K562 (cell line): ENCODE results near the gene TIFAB. TPM values are rescaled to one million over a fixed set of nuclear protein-coding genes. Genes with fewer than 3 reads are reported as not detected.

Experiments used
- BRCA1 ChIP-seq, 2 experiments: fragments of 450-650 bp in 1 of 2; sonication (generic) in 1 of 2; formaldehyde crosslinking in 1 of 2; IDR thresholded peaks; 2 replicates each; pipeline versions ENCODE4 v1.5.0 to v1.6.1; 2017 to 2020; ENCODE audit warnings: mild to moderate bottlenecking in 1 of 2, missing genetic modification reagents in 1 of 2
- CC2D1A ChIP-seq: fragments of 450-650 bp; IDR thresholded peaks from 2 replicates; pipeline ENCODE4 v1.6.1; 2017; ENCODE audit warnings: mild to moderate bottlenecking
- COPS2 ChIP-seq: fragments of 450-650 bp; conservative IDR thresholded peaks from 2 replicates; pipeline ENCODE4 v1.6.1; 2016; ENCODE audit warnings: mild to moderate bottlenecking, moderate library complexity
- ESRRA ChIP-seq: fragments of 450-650 bp; IDR thresholded peaks from 2 replicates; pipeline ENCODE4 v1.6.1; 2014; ENCODE audit warnings: low read depth, mild to moderate bottlenecking, moderate library complexity, borderline replicate concordance
- GTF2E2 ChIP-seq: fragments of 200-800 bp; sonication (Bioruptor generic); IDR thresholded peaks from 2 replicates; pipeline ENCODE4 v1.6.1; 2016; ENCODE audit warnings: missing genetic modification characterization, missing compliant biosample characterization
- MYC ChIP-seq, 2 experiments: fragments of 250-450 bp in 1 of 2; sonication (Bioruptor Pico) in 1 of 2; IDR thresholded peaks; 2 replicates each; pipeline versions ENCODE4 v1.5.1 to v1.6.1; 2012 to 2021; ENCODE audit warnings: low read depth in 2 of 2, borderline replicate concordance in 1 of 2, improper control_type of control experiment in 1 of 2, low read length in 1 of 2, mild to moderate bottlenecking in 1 of 2, moderate library complexity in 1 of 2
- PHB2 ChIP-seq: fragments of 450-650 bp; IDR thresholded peaks from 2 replicates; pipeline ENCODE4 v1.6.1; 2017; ENCODE audit warnings: low read depth
- POLR3G ChIP-seq: IDR thresholded peaks from 2 replicates; pipeline ENCODE4 v1.6.1; 2011; ENCODE audit not compliant: insufficient read length, insufficient replicate concordance; ENCODE audit errors: extremely low read depth
- RB1 ChIP-seq: fragments of 450-650 bp; IDR thresholded peaks from 2 replicates; pipeline ENCODE4 v1.6.1; 2017; ENCODE audit warnings: low read depth, mild to moderate bottlenecking
- SRSF1 ChIP-seq: fragments of 200-400 bp; formaldehyde crosslinking; IDR thresholded peaks from 2 replicates; pipeline ENCODE4 v1.6.1; 2017; ENCODE audit warnings: mild to moderate bottlenecking, low read depth, low read length, moderate library complexity
- STAG1 ChIP-seq: sonication (generic); formaldehyde crosslinking; IDR thresholded peaks from 2 replicates; pipeline ENCODE4 v1.5.0; 2020; ENCODE audit warnings: missing genetic modification reagents, borderline replicate concordance
- ZBTB7A ChIP-seq: IDR thresholded peaks from 2 replicates; pipeline ENCODE4 v1.6.1; 2011; ENCODE audit warnings: low read depth, mild to moderate bottlenecking, low read length, moderate library complexity, borderline replicate concordance; ENCODE audit not compliant: control insufficient read depth
- ZFX ChIP-seq: sonication (generic); formaldehyde crosslinking; IDR thresholded peaks from 2 replicates; pipeline ENCODE4 v1.8.0; 2022; ENCODE audit warnings: mild to moderate bottlenecking, missing genetic modification reagents, moderate library complexity
- ZNF121 ChIP-seq: sonication (generic); formaldehyde crosslinking; conservative IDR thresholded peaks from 2 replicates; pipeline ENCODE4 v1.8.0; 2022; ENCODE audit warnings: missing genetic modification reagents
- ZNF41 ChIP-seq: fragments of 250-450 bp; sonication (Bioruptor Pico); conservative IDR thresholded peaks from 2 replicates; pipeline ENCODE4 v1.4.0; 2020; ENCODE audit warnings: mild to moderate bottlenecking
- ZNF561 ChIP-seq: fragments of 450-650 bp; formaldehyde crosslinking; conservative IDR thresholded peaks from 2 replicates; pipeline ENCODE4 v1.4.0; 2020; ENCODE audit warnings: mild to moderate bottlenecking, moderate library complexity
- ZNF780A ChIP-seq: fragments of 250-450 bp; sonication (Bioruptor Pico); IDR thresholded peaks from 2 replicates; pipeline ENCODE4 v1.5.0; 2021; ENCODE audit warnings: mild to moderate bottlenecking
- ZNF830 ChIP-seq: fragments of 250-450 bp; sonication (Bioruptor Pico); IDR thresholded peaks from 2 replicates; pipeline ENCODE4 v1.5.0; 2021; ENCODE audit warnings: mild to moderate bottlenecking
- polyA plus RNA-seq, 8 experiments: library from polyadenylated mRNA; depleted of rRNA in 4 of 8; stranded (reverse) in 5 of 8; unstranded in 3 of 8; fragments of >200 nt; fragmentation: Nextera tagmentation in 2 of 8; fragmentation: Illumina TruSeq in 1 of 8; extraction: Ambion mirVana in 2 of 8; extraction: Trizol in 1 of 8; gene quantifications; 2 replicates each; pipeline versions ENCODE4 v1.2.1 to v1.2.3, GENCODE V29; 2011 to 2014; ENCODE audit warnings: inconsistent platforms in 1 of 8, missing spikeins in 1 of 8
- total RNA-seq, 7 experiments: library from RNA; depleted of rRNA in 6 of 7; stranded (reverse); fragments of >200 nt in 6 of 7; fragmentation: Illumina TruSeq in 2 of 7; extraction: Trizol in 2 of 7; gene quantifications; 2 replicates each; pipeline versions ENCODE4 v1.2.1 to v1.2.3, GENCODE V29; 2011 to 2021; ENCODE audit warnings: low replicate concordance in 1 of 7
- TF ChIP-seq, protein P1 (sequence below), 3 experiments: IDR thresholded peaks in 2 of 3; conservative IDR thresholded peaks in 1 of 3; 2 replicates each; pipeline ENCODE4 v1.5.1; 2011 to 2012; ENCODE audit warnings: low read length in 3 of 3, mild to moderate bottlenecking in 3 of 3, control low read depth in 2 of 3, improper control_type of control experiment in 1 of 3, inconsistent platforms in 1 of 3, low read depth in 1 of 3, mixed read lengths in 1 of 3, moderate library complexity in 1 of 3; ENCODE audit not compliant: insufficient read depth in 2 of 3
- TF ChIP-seq, protein P2 (sequence below), 2 experiments: fragments of 450-650 bp; conservative IDR thresholded peaks; 2 replicates each; pipeline ENCODE4 v1.6.1; 2017; ENCODE audit warnings: mild to moderate bottlenecking in 2 of 2, moderate library complexity in 2 of 2
- TF ChIP-seq, protein P3 (sequence below): fragments of 450-650 bp; conservative IDR thresholded peaks from 2 replicates; pipeline ENCODE4 v1.6.1; 2016; ENCODE audit warnings: missing genetic modification characterization, low read depth, mild to moderate bottlenecking, control low read depth, missing compliant biosample characterization
- TF ChIP-seq, protein P4 (sequence below): IDR thresholded peaks from 3 replicates; pipeline ENCODE4 v1.6.1; 2011; ENCODE audit warnings: borderline replicate concordance, mild to moderate bottlenecking; ENCODE audit not compliant: insufficient read length, insufficient read depth

Gene TIFAB
- total and polyA plus RNA-seq, 9 of the 15 experiments (the other 6 are each of a cell fraction or from before 2014, with no cell fraction given), result not detected

DNA sequence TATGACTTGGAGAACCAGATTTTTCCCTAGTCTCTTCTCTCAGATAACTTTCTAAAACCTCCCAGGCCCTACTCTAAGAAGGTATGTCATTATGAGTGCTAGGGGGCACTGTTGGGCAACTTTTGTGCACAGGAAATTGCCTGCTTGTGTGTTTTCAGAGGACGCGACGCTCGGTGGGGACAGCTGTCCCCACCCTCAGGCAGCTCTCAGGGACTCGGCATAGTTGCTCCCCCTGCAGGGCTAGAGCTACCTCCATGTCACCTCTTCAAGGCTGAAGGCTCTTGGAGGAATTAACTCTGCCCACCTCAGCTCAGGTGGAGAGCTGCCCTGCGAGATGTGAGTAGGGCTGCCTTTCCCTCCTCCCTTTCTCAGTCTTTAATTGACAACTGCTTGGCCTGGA lies 10.2 kb upstream of the TIFAB start (continued):
- TF ChIP-seq CC2D1A, result no peak
- TF ChIP-seq, protein P1, sequence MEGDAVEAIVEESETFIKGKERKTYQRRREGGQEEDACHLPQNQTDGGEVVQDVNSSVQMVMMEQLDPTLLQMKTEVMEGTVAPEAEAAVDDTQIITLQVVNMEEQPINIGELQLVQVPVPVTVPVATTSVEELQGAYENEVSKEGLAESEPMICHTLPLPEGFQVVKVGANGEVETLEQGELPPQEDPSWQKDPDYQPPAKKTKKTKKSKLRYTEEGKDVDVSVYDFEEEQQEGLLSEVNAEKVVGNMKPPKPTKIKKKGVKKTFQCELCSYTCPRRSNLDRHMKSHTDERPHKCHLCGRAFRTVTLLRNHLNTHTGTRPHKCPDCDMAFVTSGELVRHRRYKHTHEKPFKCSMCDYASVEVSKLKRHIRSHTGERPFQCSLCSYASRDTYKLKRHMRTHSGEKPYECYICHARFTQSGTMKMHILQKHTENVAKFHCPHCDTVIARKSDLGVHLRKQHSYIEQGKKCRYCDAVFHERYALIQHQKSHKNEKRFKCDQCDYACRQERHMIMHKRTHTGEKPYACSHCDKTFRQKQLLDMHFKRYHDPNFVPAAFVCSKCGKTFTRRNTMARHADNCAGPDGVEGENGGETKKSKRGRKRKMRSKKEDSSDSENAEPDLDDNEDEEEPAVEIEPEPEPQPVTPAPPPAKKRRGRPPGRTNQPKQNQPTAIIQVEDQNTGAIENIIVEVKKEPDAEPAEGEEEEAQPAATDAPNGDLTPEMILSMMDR (IDR thresholded peaks at IDR 0.05 in 2 of 3, conservative IDR thresholded peaks at IDR 0.05 in 1 of 3; ENCODE audit: insufficient read depth in 2 of 3, low read depth in 1 of 3, low read length in 3 of 3), result peak; percentile 94 to 97 (median 97)
- TF ChIP-seq COPS2, result no peak
- TF ChIP-seq SRSF1, result no peak
- TF ChIP-seq PHB2, result no peak
- no peak for TF ChIP-seq ZFX (CRISPR knock-in tag)
- TF ChIP-seq RB1, result 0 out of 2 replicates have a peak, but pooled peaks have one; percentile 57
- no peak for TF ChIP-seq ZNF41 (CRISPR knock-in tag)
- TF ChIP-seq, protein P2, sequence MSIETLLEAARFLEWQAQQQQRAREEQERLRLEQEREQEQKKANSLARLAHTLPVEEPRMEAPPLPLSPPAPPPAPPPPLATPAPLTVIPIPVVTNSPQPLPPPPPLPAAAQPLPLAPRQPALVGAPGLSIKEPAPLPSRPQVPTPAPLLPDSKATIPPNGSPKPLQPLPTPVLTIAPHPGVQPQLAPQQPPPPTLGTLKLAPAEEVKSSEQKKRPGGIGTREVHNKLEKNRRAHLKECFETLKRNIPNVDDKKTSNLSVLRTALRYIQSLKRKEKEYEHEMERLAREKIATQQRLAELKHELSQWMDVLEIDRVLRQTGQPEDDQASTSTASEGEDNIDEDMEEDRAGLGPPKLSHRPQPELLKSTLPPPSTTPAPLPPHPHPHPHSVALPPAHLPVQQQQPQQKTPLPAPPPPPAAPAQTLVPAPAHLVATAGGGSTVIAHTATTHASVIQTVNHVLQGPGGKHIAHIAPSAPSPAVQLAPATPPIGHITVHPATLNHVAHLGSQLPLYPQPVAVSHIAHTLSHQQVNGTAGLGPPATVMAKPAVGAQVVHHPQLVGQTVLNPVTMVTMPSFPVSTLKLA (conservative IDR thresholded peaks at IDR 0.05), result no peak; a peak in 1 of 4 replicates
- TF ChIP-seq STAG1, result peak; percentile 45; the same call in 1 of the 2 replicates
- no peak for TF ChIP-seq ZNF561 (CRISPR knock-in tag)
- TF ChIP-seq GTF2E2 (tag), result no peak
- TF ChIP-seq ZNF780A, result no peak
- TF ChIP-seq ZBTB7A, result 0 out of 2 replicates have a peak, but pooled peaks have one; percentile 50
- TF ChIP-seq, protein P3, sequence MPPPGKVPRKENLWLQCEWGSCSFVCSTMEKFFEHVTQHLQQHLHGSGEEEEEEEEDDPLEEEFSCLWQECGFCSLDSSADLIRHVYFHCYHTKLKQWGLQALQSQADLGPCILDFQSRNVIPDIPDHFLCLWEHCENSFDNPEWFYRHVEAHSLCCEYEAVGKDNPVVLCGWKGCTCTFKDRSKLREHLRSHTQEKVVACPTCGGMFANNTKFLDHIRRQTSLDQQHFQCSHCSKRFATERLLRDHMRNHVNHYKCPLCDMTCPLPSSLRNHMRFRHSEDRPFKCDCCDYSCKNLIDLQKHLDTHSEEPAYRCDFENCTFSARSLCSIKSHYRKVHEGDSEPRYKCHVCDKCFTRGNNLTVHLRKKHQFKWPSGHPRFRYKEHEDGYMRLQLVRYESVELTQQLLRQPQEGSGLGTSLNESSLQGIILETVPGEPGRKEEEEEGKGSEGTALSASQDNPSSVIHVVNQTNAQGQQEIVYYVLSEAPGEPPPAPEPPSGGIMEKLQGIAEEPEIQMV (tag), result no peak
- no peak for TF ChIP-seq ZNF121 (CRISPR knock-in tag)
- TF ChIP-seq ZNF830 (CRISPR knock-in tag), result no peak
- no peak for TF ChIP-seq BRCA1 (IDR thresholded peaks at IDR 0.05)
- TF ChIP-seq BRCA1 (CRISPR knock-in tag; IDR thresholded peaks at IDR 0.05), result no peak
- TF ChIP-seq ESRRA, result 0 out of 2 replicates have a peak, but pooled peaks have one; percentile 19
- no peak for TF ChIP-seq POLR3G
- TF ChIP-seq, protein P4, sequence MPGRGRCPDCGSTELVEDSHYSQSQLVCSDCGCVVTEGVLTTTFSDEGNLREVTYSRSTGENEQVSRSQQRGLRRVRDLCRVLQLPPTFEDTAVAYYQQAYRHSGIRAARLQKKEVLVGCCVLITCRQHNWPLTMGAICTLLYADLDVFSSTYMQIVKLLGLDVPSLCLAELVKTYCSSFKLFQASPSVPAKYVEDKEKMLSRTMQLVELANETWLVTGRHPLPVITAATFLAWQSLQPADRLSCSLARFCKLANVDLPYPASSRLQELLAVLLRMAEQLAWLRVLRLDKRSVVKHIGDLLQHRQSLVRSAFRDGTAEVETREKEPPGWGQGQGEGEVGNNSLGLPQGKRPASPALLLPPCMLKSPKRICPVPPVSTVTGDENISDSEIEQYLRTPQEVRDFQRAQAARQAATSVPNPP, result no peak
- 0 out of 2 replicates have a peak, but pooled peaks have one; percentile 30 for TF ChIP-seq MYC (IDR thresholded peaks at IDR 0.05; ENCODE audit: low read depth, low read length)
- TF ChIP-seq MYC (CRISPR knock-in tag; IDR thresholded peaks at IDR 0.05; ENCODE audit: borderline replicate concordance, low read depth), result no peak
